Activated CD4-positive, alpha-beta T cell treated with anti-CD3 and anti-CD28 coated beads for 36 hours (primary cell): Measurements from ENCODE around the gene ZNF500. TPM values are rescaled to one million over a fixed set of nuclear protein-coding genes. Genes with fewer than 3 reads are reported as not detected.

Experiments used
- ATAC-seq: fragments of 200-7000 bp; cut with Tn5 transposase; one replicate; pipeline ENCODE4 v1.10.0; 2021; ENCODE audit warnings: mild to moderate bottlenecking, moderate library complexity
- CTCF ChIA-PET: fragments of 350-600 bp; sonication (Branson Sonifier 250); formaldehyde crosslinking; loops from one replicate; lab custom pipeline; 2021; ENCODE audit warnings: antibody characterized with exemption; lab: Charles Lee
- POLR2A ChIA-PET: fragments of 350-600 bp; sonication (Branson Sonifier 250); formaldehyde crosslinking; loops from one replicate; lab custom pipeline; 2021; ENCODE audit warnings: antibody characterized with exemption, inconsistent platforms; lab: Charles Lee
- DNase-seq: peaks from one replicate; pipeline ENCODE4 v3.0.0-alpha.2; 2020
- H3K27ac Mint-ChIP-seq: one replicate; pipeline ENCODE4 v1.8.0; 2021; ENCODE audit warnings: mixed read lengths
- H3K27me3 Mint-ChIP-seq: one replicate; pipeline ENCODE4 v1.8.0; 2021; ENCODE audit warnings: mixed read lengths
- H3K36me3 Mint-ChIP-seq: one replicate; pipeline ENCODE4 v1.8.0; 2021; ENCODE audit warnings: low read depth, mixed read lengths
- H3K4me1 Mint-ChIP-seq: one replicate; pipeline ENCODE4 v1.8.0; 2021; ENCODE audit warnings: mixed read lengths
- H3K4me3 Mint-ChIP-seq: one replicate; pipeline ENCODE4 v1.8.0; 2021; ENCODE audit warnings: mild to moderate bottlenecking, moderate library complexity, mixed read lengths
- H3K9me3 Mint-ChIP-seq: one replicate; pipeline ENCODE4 v1.8.0; 2021; ENCODE audit warnings: low read depth, mixed read lengths
- intact Hi-C, 2 experiments: fragments of 100-400 bp; cut with DNase I in 1 of 2; cut with micrococcal nuclease in 1 of 2; formaldehyde crosslinking; loops; one replicate each; pipeline versions ENCODE4 v1.14.2 to v1.15.1; 2022 to 2024; cut with DNase I, micrococcal nuclease
- total RNA-seq, 2 experiments: library from RNA; stranded (reverse); gene quantifications; one replicate each; pipeline ENCODE4 v1.2.3, GENCODE V29; 2021

The ZNF500 gene
- total RNA-seq = 10 to 100 TPM; 10.3 to 11.6 TPM

GRCh38 chr16:4766875-4767628 is at the start of gene ZNF500:
Gene ZNF500, minus strand, starts transcription at chr16:4767162. Its CDS starts 1,184 bp downstream, at chr16:4765978.
- DNase-seq (peak; percentile 97), ATAC-seq (peak; percentile 78)
- Mint-ChIP-seq H3K4me1 (peaks cover 25% of the 10 kb centered on the region), H3K36me3 (peaks cover 16% of the 10 kb centered on the region), H3K27ac (peak within 1 kb of the TSS; percentile 91), H3K4me3 (peak within 1 kb of the TSS; percentile 89), H3K27me3 (no peaks in the 10 kb centered on the region), H3K9me3 (no peaks in the 10 kb centered on the region)
- CTCF ChIA-PET = interaction anchor here (1.1 to 1.3 kb wide), 2 partner anchors 32 to 189 kb away, joined by 3 read pairs; partner anchors contain the start of gene DNAAF8
- intact Hi-C loops = loop anchor here (1.0 to 5.0 kb wide), 9 partner anchors 33 to 885 kb away; partner anchors contain the start of genes ANKS3 (in 2 of the 2), DNAAF8 (in 2 of the 2), ROGDI (in 2 of the 2) and SEC14L5 (in 2 of the 2)
- POLR2A ChIA-PET = no interaction called here

DNA sequence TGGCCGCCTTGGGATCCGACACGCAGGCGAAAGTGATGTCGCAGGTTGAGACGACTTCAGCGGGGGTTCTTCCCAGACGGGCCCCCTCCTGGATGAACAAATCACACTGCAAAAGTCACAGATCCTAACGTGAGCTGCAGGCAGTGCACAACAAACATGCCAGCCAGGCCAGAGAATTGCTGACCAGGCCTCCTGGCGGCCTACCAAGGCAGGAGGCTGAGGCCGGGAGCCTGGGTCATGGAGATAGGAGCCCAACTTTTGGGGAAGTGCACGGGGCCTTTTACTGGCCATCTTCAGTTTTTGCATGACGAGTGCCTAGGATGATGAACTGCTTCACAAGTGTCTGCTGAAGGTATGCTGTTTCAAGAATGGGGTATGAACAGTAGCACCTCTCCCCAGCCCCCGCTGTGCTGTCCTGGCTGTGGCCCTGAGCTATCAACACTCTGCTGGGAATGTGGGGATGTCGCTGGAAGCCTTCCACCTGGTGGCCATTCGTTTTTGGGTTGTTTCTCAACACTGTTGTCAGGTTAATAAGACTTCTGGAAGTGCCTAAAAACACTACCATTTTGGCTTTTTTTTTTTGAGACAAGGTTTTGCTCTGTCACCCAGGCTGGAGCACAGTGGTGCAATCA is 47.7 kb upstream of the ZNF500 start:
- intact Hi-C loops = no loop called here
- POLR2A ChIA-PET = no interaction called here
- H3K27ac Mint-ChIP-seq = no peak overlapping the region
- no peaks in the 10 kb centered on the region for H3K27me3 Mint-ChIP-seq
- ATAC-seq = no peak
- DNase-seq = no peak
- H3K9me3 Mint-ChIP-seq = no peaks in the 10 kb centered on the region
- CTCF ChIA-PET = no interaction called here
- H3K36me3 Mint-ChIP-seq = peaks cover 46% of the 10 kb centered on the region
- H3K4me1 Mint-ChIP-seq = no peaks in the 10 kb centered on the region
- H3K4me3 Mint-ChIP-seq = no peak overlapping the region

- intact Hi-C loops = no loop called here
- Mint-ChIP-seq H3K27me3 (no peaks in the 10 kb centered on the region), H3K27ac (no peak overlapping the region), H3K9me3 (no peaks in the 10 kb centered on the region), H3K36me3 (peaks cover 44% of the 10 kb centered on the region), H3K4me3 (no peak overlapping the region), H3K4me1 (no peaks in the 10 kb centered on the region)
- ChIA-PET POLR2A (no interaction called here), CTCF (no interaction called here)
- ATAC-seq (no peak), DNase-seq (no peak)
Measured at GRCh38 chr16:4814046-4814445, 47.1 kb upstream of the ZNF500 start.

DNA sequence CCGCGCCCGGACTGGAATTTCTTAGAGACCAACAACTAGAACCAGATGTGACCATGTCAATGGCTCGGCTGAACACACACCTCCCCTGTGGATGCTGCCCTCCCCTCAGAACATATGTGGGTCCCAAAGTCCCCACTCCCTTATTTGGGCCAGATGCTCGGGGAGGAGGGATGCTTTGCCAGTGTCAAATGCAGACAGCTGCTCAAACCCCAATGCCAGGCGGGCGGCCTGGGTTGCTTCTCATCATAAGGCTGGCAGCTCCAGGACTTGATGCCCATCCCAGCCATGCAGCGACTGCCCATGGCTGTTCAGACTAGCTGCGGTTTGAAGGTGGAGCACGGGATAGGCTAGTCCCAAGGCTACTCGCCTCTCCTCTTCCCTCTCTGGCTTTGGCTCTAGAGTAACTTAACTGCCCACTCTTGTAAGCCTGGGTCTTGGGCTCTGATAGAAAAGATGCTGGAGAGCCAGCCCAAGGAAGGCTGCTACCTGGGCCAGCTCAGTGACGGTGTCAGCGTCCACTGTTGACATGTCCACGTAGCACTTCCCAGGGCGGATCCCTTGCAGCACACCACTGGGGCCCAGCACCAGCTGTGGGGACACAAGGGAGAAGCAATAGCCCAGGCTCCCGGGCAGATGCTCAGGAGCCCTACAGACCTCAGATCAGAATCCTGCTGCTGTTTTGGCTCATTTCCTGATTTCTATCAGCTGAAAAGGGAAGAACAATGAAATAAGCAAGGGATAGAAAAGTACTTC is 46.5 kb upstream of the ZNF500 start:
- ChIA-PET POLR2A (no interaction called here), CTCF (interaction anchor here (0.7 kb wide), 1 partner anchor 78 kb away, joined by 4 read pairs; no protein-coding TSS in a partner anchor)
- no peaks in the 10 kb centered on the region for H3K4me1 Mint-ChIP-seq
- intact Hi-C loops = no loop called here
- peak overlapping the region; percentile 20 for H3K27ac Mint-ChIP-seq
- no peaks in the 10 kb centered on the region for H3K27me3 Mint-ChIP-seq
- H3K4me3 Mint-ChIP-seq = no peak overlapping the region
- ATAC-seq (no peak), DNase-seq (no peak)
- no peaks in the 10 kb centered on the region for H3K9me3 Mint-ChIP-seq
- peaks cover 39% of the 10 kb centered on the region for H3K36me3 Mint-ChIP-seq

GRCh38 chr16:4811773-4812172 is 44.8 kb upstream of the ZNF500 start:
- intact Hi-C loops = no loop called here
- no peaks in the 10 kb centered on the region for H3K27me3 Mint-ChIP-seq
- H3K4me3 Mint-ChIP-seq = no peak overlapping the region
- POLR2A ChIA-PET = interaction anchor here (0.7 kb wide), 1 partner anchor 9 kb away, joined by 4 read pairs; the partner anchor contains the start of gene ROGDI
- H3K9me3 Mint-ChIP-seq = no peaks in the 10 kb centered on the region
- DNase-seq (no peak), ATAC-seq (no peak)
- H3K36me3 Mint-ChIP-seq = peaks cover 39% of the 10 kb centered on the region
- H3K27ac Mint-ChIP-seq = no peak overlapping the region
- CTCF ChIA-PET = no interaction called here
- no peaks in the 10 kb centered on the region for H3K4me1 Mint-ChIP-seq

GRCh38 chr16:4811242-4811641 is 44.3 kb upstream of the ZNF500 start:
- Mint-ChIP-seq H3K9me3 (no peaks in the 10 kb centered on the region), H3K36me3 (peaks cover 36% of the 10 kb centered on the region), H3K27ac (no peak overlapping the region), H3K4me1 (no peaks in the 10 kb centered on the region), H3K27me3 (no peaks in the 10 kb centered on the region), H3K4me3 (no peak overlapping the region)
- DNase-seq (no peak), ATAC-seq (no peak)
- POLR2A ChIA-PET = no interaction called here
- intact Hi-C loops = no loop called here
- CTCF ChIA-PET = no interaction called here

DNA sequence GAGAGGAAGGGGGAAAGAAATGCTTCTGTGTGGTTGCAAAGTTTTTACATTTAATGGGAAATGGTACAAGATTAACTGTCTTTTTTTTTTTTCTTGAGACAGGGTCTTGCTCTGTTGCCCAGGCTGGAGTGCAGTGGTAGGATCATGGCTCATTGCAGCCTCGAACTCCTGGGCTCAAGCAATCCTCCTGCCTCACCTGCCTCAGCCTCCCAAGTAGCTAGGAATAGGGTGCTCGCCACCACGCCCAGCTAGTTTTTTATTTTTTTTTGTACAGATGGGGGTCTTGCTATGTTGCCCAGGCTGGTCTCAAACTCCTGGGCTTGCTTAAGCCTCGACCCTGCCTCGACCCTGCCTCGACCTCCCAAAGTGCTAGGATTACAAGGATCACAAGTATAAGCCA is 39.3 kb upstream of the ZNF500 start:
- Mint-ChIP-seq H3K9me3 (no peaks in the 10 kb centered on the region), H3K27ac (no peak overlapping the region), H3K36me3 (peaks cover 16% of the 10 kb centered on the region), H3K27me3 (no peaks in the 10 kb centered on the region), H3K4me3 (no peak overlapping the region), H3K4me1 (peaks cover 10% of the 10 kb centered on the region)
- POLR2A ChIA-PET = no interaction called here
- CTCF ChIA-PET = no interaction called here
- DNase-seq (no peak), ATAC-seq (no peak)
- intact Hi-C loops = no loop called here

DNA sequence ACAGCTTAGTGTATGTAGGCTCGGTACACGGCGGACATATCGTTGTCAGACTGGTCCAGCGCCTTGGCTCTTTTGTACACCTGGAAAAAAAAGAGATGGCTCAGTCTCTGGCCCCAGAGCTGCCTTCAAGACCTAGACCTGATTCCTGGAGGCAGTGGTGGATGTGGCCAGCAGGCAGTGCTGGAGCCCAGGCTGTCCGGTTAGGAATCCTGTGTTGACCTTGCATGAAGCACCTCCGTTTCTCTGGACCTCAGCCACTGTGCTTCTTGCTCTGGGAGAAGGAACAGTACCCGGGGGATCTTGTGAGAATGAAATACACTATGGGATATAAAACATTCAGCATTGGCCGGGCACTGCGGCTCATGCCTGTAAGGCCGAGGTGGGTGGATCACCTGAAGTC is 38.3 kb upstream of the ZNF500 start:
- CTCF ChIA-PET = no interaction called here
- no peaks in the 10 kb centered on the region for H3K27me3 Mint-ChIP-seq
- intact Hi-C loops = no loop called here
- POLR2A ChIA-PET = no interaction called here
- peaks cover 16% of the 10 kb centered on the region for H3K36me3 Mint-ChIP-seq
- H3K4me3 Mint-ChIP-seq = no peak overlapping the region
- no peak overlapping the region for H3K27ac Mint-ChIP-seq
- ATAC-seq (no peak), DNase-seq (no peak)
- H3K4me1 Mint-ChIP-seq = peaks cover 14% of the 10 kb centered on the region
- H3K9me3 Mint-ChIP-seq = no peaks in the 10 kb centered on the region

DNA sequence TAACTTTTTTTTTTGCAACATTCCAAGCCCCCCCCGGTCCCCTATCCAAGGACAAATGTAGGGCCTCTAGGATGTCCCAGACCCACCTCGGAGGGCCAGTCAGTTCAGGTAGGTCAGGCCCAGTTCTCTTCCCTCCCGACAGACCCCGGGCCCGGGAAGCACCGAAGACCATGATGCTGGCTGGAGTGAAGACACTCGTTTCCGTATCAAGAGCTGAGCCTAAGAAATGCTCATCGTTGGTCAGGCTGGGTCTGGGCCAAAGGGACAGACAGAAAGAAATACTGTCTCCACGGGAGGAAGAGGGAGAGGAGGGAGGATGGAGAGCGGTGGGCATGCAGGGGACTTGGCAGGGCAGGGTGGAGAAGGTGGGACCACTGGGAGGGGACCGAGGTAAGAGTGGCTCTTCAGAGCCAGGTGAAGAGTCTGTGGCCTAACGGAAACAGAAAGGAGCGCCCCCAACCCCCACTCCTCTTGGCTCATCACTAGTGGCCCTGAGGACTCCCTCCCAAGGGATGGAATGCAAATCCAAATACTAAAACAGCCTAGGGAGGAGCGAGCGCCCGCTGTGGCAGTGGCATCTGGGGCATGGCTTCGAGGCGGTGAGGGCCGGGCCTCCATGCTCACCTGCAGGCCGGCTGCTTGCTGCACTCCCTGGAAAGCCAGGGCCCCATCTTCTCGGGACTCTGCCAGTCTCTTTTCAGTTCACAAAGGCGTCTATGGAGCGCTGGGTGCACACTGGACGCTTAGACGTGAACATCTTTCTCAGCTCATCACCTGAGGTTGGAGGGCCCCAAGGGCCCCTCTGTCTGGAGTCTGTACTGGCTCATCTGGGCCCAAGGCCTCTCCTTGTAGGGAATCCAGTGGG is 37.2 kb upstream of the ZNF500 start:
- CTCF ChIA-PET = no interaction called here
- Mint-ChIP-seq H3K4me1 (peaks cover 14% of the 10 kb centered on the region), H3K27me3 (no peaks in the 10 kb centered on the region), H3K9me3 (no peaks in the 10 kb centered on the region), H3K4me3 (no peak overlapping the region), H3K36me3 (peaks cover 16% of the 10 kb centered on the region), H3K27ac (no peak overlapping the region)
- DNase-seq = no peak
- ATAC-seq = no peak
- intact Hi-C loops = loop anchor here (2.0 to 5.0 kb wide), 7 partner anchors 43 to 497 kb away; partner anchors contain the start of genes ALG1 (in 1 of the 2), ANKS3 (in 1 of the 2), DNAAF8 (in 1 of the 2) and GLYR1 (in 1 of the 2)
- POLR2A ChIA-PET = interaction anchor here (0.6 to 1.5 kb wide), 2 partner anchors 18 to 70 kb away, joined by 3 to 10 read pairs; partner anchors contain the start of genes ANKS3 and DNAAF8

DNA sequence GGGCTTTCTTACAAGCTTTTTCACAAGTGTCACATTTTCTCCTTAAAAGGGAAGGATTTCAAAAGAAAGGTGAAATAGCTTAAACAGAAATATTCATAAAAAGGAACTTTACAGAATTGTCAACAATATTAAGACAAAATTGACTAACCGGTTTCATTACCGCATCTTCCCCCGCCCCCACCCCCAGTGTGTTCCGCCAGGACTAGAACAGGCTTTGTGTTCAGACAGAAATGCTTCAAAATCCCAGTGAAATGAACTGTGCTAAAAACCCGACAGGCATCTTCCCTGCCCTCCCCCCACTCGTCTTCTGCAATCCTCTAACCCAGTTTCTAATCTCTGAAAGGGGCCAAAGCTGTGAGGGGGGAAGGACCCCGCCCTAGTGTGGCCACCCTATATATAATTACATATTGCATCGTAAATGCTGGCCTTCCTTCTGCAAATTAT is 36.5 kb upstream of the ZNF500 start:
- Mint-ChIP-seq H3K4me3 (peak overlapping the region; percentile 74), H3K4me1 (peaks cover 14% of the 10 kb centered on the region), H3K9me3 (no peaks in the 10 kb centered on the region), H3K36me3 (peaks cover 16% of the 10 kb centered on the region), H3K27me3 (no peaks in the 10 kb centered on the region), H3K27ac (no peak overlapping the region)
- DNase-seq (no peak), ATAC-seq (no peak)
- intact Hi-C loops = loop anchor here (2.0 to 5.0 kb wide), 7 partner anchors 44 to 496 kb away; partner anchors contain the start of genes ALG1 (in 1 of the 2), ANKS3 (in 1 of the 2), DNAAF8 (in 1 of the 2) and GLYR1 (in 1 of the 2)
- ChIA-PET CTCF (interaction anchor here (0.7 to 1.2 kb wide), 3 partner anchors 32 to 231 kb away, joined by 3 to 6 read pairs (median 3); partner anchors contain the start of genes ANKS3 and DNAAF8), POLR2A (interaction anchor here (1.0 to 1.5 kb wide), 4 partner anchors 8 to 69 kb away, joined by 3 to 10 read pairs (median 4); partner anchors contain the start of genes ANKS3 and DNAAF8)
